ENCODE measurements around the gene FBXO44.

DNA sequence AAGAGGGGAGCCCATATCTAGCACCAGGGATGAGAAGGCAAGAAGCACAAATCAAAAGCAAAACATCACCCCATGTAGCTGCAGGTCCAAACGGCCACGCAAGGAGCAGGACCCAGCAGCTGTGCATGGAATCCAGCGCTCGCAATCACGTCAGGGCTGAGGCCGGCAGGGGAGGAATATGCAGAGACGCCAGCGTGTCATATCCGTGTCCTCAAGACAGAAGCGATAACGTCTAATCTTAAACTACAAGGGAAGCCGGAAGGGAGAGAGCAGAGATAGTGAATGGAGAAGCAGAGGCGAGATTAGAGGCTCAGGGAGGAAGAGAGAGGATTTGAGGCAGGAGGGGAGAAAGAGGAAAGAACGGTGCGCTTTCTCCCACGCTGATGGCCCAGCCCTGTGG, 39.6 kb upstream of the FBXO44 start:
- TF ChIP-seq CTCF (IDR thresholded peaks at IDR 0.05; ENCODE audit: low read length): no peak
- TF ChIP-seq EZH2 (IDR thresholded peaks at IDR 0.05; ENCODE audit: borderline replicate concordance, low read length): no peak
